ENCODE measurements around the gene SLC30A9.

DNA sequence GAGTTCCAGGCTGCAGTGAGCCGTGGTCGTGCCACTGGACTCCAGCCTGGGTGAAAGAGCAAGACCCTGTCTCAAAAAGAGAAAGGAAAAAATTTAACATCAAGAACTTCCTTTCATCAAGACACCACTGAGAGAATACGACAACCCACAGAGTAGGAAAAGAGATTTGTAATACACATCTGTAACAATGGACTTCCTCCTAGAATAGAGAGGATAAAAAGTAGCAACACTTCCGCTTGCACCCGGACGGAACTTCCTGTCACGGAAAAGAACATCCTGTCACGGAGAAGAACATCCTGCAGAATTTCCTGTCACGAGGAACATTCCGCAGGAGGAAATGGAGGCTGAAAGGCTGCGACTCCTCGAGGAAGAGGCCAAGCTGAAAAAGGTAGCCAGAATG, 8.9 kb upstream of the SLC30A9 start, which contains the start of gene DCAF4L1:
- TF ChIP-seq, protein P1, sequence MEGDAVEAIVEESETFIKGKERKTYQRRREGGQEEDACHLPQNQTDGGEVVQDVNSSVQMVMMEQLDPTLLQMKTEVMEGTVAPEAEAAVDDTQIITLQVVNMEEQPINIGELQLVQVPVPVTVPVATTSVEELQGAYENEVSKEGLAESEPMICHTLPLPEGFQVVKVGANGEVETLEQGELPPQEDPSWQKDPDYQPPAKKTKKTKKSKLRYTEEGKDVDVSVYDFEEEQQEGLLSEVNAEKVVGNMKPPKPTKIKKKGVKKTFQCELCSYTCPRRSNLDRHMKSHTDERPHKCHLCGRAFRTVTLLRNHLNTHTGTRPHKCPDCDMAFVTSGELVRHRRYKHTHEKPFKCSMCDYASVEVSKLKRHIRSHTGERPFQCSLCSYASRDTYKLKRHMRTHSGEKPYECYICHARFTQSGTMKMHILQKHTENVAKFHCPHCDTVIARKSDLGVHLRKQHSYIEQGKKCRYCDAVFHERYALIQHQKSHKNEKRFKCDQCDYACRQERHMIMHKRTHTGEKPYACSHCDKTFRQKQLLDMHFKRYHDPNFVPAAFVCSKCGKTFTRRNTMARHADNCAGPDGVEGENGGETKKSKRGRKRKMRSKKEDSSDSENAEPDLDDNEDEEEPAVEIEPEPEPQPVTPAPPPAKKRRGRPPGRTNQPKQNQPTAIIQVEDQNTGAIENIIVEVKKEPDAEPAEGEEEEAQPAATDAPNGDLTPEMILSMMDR (conservative IDR thresholded peaks at IDR 0.05 in 1 of 2, IDR thresholded peaks at IDR 0.05 in 1 of 2; ENCODE audit: low read depth in 1 of 2, low read length in 2 of 2): no peak
- TF ChIP-seq EZH2 (IDR thresholded peaks at IDR 0.05; ENCODE audit: low read length, missing control alignments): no peak

Data from fibroblast of lung (primary cell).